Common myeloid progenitor, CD34-positive (primary cell): ENCODE data around the gene CHCHD6.

Source experiments
- CTCF ChIA-PET: fragments of 350-600 bp; sonication (Branson Sonifier 250); formaldehyde crosslinking; loops from one replicate; lab custom pipeline; 2021; ENCODE audit warnings: antibody characterized with exemption; lab: Charles Lee
- POLR2A ChIA-PET: fragments of 350-600 bp; sonication (Branson Sonifier 250); formaldehyde crosslinking; loops from one replicate; lab custom pipeline; 2021; ENCODE audit warnings: antibody characterized with exemption; lab: Charles Lee
- DNase-seq, 3 donors: peaks; one replicate each; pipeline versions ENCODE4 v3.0.0 to v3.0.0-alpha.2; 2013
- H3K27ac ChIP-seq, 2 experiments: 1 replicate in 1 of 2; 2 replicates in 1 of 2; pipeline ENCODE4 v1.7.0; 2013; ENCODE audit warnings: inconsistent platforms in 2 of 2, low read length in 2 of 2, mild to moderate bottlenecking in 2 of 2, low read depth in 1 of 2, moderate library complexity in 1 of 2; ENCODE audit not compliant: severe bottlenecking in 2 of 2, insufficient read depth in 1 of 2, poor library complexity in 1 of 2
- H3K27me3 ChIP-seq, 5 experiments: replicated peaks in 2 of 5; 1 replicate in 3 of 5; 2 replicates in 2 of 5; pipeline versions ENCODE4 v1.6.1 to v1.7.0; 2013; ENCODE audit warnings: low read length in 4 of 5, mild to moderate bottlenecking in 2 of 5, moderate library complexity in 2 of 5, inconsistent platforms in 1 of 5; ENCODE audit not compliant: insufficient read depth in 5 of 5, control insufficient read depth in 4 of 5
- H3K36me3 ChIP-seq, 4 experiments: 1 replicate in 2 of 4; 2 replicates in 2 of 4; pipeline versions ENCODE4 v1.6.1 to v1.7.0; 2013; ENCODE audit warnings: low read length in 3 of 4, control low read depth in 1 of 4, mild to moderate bottlenecking in 1 of 4; ENCODE audit not compliant: control insufficient read depth in 4 of 4, insufficient read depth in 4 of 4
- H3K4me1 ChIP-seq, 4 experiments: 1 replicate in 3 of 4; 2 replicates in 1 of 4; pipeline versions ENCODE4 v1.6.1 to v1.7.1; 2013; ENCODE audit warnings: low read length in 3 of 4, mild to moderate bottlenecking in 3 of 4, control low read depth in 1 of 4, inconsistent platforms in 1 of 4, moderate library complexity in 1 of 4; ENCODE audit not compliant: control insufficient read depth in 4 of 4, insufficient read depth in 4 of 4; ENCODE audit errors: control extremely low read depth in 1 of 4
- H3K4me3 ChIP-seq, 7 experiments: 1 replicate in 4 of 7; 2 replicates in 3 of 7; pipeline versions ENCODE4 v1.5.1 to v1.7.0; 2013; ENCODE audit warnings: mild to moderate bottlenecking in 7 of 7, low read length in 6 of 7, moderate library complexity in 6 of 7, inconsistent platforms in 2 of 7, low read depth in 2 of 7, control low read depth in 1 of 7; ENCODE audit not compliant: insufficient read depth in 4 of 7, control insufficient read depth in 1 of 7; ENCODE audit errors: extremely low read depth in 1 of 7
- H3K9me3 ChIP-seq, 5 experiments: 1 replicate in 4 of 5; 2 replicates in 1 of 5; pipeline versions ENCODE4 v1.6.1 to v1.7.1; 2013; ENCODE audit warnings: low read length in 4 of 5, mild to moderate bottlenecking in 2 of 5, inconsistent platforms in 1 of 5, low read depth in 1 of 5, moderate library complexity in 1 of 5; ENCODE audit not compliant: control insufficient read depth in 4 of 5, insufficient read depth in 2 of 5; ENCODE audit errors: control extremely low read depth in 1 of 5
- WGBS: methylation state at CpG from one replicate; pipeline ENCODE4 v1.1.5; 2013; ENCODE audit not compliant: insufficient coverage; 5-methylcytosine and 5-hydroxymethylcytosine counted together

CHCHD6 gene

DNA sequence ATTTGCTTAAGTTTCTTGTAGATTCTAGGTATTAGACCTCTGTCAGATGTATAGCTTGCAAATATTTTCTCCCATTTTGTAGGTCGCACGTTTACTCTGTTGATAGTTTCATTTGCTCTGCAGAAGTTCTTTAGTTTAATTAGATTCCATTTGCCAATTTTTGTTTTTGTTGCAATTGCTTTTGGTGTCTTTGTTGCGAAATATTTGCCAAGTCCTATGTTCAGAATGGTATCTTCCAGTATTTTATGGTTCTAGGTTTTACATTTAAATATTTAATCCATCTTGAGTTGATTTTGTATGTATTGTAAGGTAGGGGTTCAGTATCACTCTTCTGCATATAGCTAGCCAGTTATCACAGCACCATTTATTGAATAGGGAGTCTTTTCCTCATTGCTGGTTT lies 64.9 kb downstream of the CHCHD6 start:
- WGBS = 100% methylated on average over 2 of the region's 3 CpGs
- H3K36me3 ChIP-seq = peaks cover 0 to 7% (median 1%) of the 10 kb centered on the region in 4 experiments
- CTCF ChIA-PET = no interaction called here
- peaks cover 0 to 30% (median 5%) of the 10 kb centered on the region in 5 experiments for H3K9me3 ChIP-seq
- no peak overlapping the region for H3K4me3 ChIP-seq
- H3K27ac ChIP-seq = no peak overlapping the region
- POLR2A ChIA-PET = no interaction called here
- H3K4me1 ChIP-seq = no peaks in the 10 kb centered on the region
- no peak for DNase-seq
- no peaks in the 10 kb centered on the region for H3K27me3 ChIP-seq

DNA sequence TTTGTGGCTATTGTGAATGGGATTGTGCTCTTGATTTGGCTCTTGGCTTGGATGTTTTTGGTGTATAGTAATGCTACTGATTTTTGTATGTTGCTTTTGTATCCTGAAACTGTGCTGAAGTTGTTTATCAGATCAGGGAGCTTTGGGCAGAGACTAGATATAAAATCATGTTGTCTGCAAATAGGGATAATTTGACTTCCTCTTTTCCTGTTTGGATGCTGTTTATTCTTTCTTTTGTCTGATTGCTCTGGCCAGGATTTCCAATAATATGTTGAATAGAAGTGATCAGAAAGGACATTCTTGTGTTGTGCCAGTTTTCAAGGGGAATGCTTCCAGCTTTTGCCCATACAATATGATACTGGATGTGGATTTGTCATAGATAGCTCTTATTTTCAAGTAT lies 66.1 kb downstream of the CHCHD6 start:
- ChIA-PET POLR2A (no interaction called here), CTCF (no interaction called here)

DNA sequence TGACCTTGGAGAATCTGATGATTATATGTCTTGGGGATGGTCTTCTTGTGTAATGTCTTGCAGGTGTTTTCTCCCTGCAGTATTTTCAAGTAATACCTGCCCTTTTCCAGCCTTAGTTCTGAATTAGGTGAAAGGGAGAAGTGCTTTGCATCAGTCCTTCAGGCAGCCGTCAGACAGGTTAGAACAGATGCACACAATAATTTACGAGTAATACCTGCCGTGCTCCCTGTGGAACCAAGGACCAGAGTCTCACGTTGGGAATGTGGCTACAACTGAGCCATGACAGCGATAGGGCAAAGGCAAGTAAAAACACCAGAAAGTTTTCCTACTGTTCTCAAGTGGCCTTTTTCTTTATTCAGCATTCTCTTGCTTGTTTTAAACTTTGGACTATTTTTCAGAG lies 69.1 kb downstream of the CHCHD6 start:
- ChIA-PET POLR2A (no interaction called here), CTCF (no interaction called here)
- H3K9me3 ChIP-seq = peaks cover 0 to 24% (median 5%) of the 10 kb centered on the region in 5 experiments
- no peak overlapping the region for H3K27ac ChIP-seq
- no peak overlapping the region for H3K4me3 ChIP-seq
- no peaks in the 10 kb centered on the region for H3K27me3 ChIP-seq
- H3K4me1 ChIP-seq = no peaks in the 10 kb centered on the region
- no peaks in the 10 kb centered on the region for H3K36me3 ChIP-seq
- DNase-seq = no peak
- 100% methylated on average over 5 of the region's 5 CpGs for WGBS

More for the DNA sequence above, 66.1 kb downstream of the CHCHD6 start:
- Histone ChIP-seq H3K4me1 (no peaks in the 10 kb centered on the region), H3K36me3 (peaks cover 0 to 7% (median 1%) of the 10 kb centered on the region in 4 experiments), H3K4me3 (no peak overlapping the region), H3K27ac (no peak overlapping the region), H3K27me3 (no peaks in the 10 kb centered on the region), H3K9me3 (peaks cover 0 to 30% (median 5%) of the 10 kb centered on the region in 5 experiments)
- DNase-seq = no peak

DNA sequence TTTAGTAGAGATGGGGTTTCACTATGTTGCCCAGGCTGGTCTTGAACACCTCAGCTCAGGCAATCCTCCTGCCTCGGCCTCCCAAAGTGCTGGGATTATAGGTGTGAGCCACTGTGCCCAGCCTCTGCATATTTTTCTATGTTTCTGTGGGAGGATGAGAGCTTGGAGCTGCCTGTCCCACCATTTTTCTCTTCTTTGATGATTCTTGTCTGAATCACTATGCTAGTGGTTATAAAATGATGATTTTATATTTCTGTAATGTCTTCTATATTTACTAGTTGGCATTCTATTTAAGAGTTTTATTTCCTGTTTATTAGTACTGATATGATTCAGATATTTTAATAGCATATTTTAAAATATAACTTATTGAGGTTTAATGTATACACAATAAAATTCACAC lies 69.7 kb downstream of the CHCHD6 start:
- DNase-seq = no peak
- no CpG with 5 or more reads among the region's 1 CpG for WGBS
- CTCF ChIA-PET = no interaction called here
- Histone ChIP-seq H3K27me3 (no peaks in the 10 kb centered on the region), H3K4me3 (no peak overlapping the region), H3K4me1 (no peaks in the 10 kb centered on the region), H3K9me3 (peaks cover 0 to 21% (median 5%) of the 10 kb centered on the region in 5 experiments), H3K36me3 (no peaks in the 10 kb centered on the region), H3K27ac (no peak overlapping the region)
- POLR2A ChIA-PET = no interaction called here

DNA sequence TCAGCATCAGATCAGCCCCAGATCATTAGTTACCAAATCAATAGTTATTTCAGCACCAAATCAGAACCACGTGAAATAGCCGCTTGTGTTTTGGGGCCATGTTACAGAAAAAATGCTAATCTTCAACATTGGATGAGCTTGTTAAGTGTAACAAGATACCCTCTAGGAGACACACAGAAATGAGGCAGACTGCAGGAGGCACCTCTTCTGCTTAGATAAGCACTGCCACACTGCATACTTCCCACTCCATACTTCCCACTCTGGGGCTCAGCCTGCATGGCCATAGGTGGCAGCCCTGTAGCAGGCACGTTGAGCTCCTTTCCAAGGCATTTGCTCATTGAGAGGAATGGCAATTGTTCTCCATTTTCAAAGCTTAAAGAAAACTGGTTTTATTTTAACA lies 73.3 kb downstream of the CHCHD6 start:
- ChIA-PET POLR2A (no interaction called here), CTCF (interaction anchor here (0.6 kb wide), 1 partner anchor 35 kb away, joined by 3 read pairs; no protein-coding TSS in a partner anchor)
- H3K27me3 ChIP-seq = no peaks in the 10 kb centered on the region
- no peak overlapping the region for H3K4me3 ChIP-seq
- 100% methylated on average over 1 of the region's 3 CpGs for WGBS
- DNase-seq = no peak
- no peaks in the 10 kb centered on the region for H3K36me3 ChIP-seq
- H3K4me1 ChIP-seq = no peaks in the 10 kb centered on the region
- H3K9me3 ChIP-seq = peaks cover 0 to 7% (median 0%) of the 10 kb centered on the region in 5 experiments
- no peak overlapping the region for H3K27ac ChIP-seq

DNA sequence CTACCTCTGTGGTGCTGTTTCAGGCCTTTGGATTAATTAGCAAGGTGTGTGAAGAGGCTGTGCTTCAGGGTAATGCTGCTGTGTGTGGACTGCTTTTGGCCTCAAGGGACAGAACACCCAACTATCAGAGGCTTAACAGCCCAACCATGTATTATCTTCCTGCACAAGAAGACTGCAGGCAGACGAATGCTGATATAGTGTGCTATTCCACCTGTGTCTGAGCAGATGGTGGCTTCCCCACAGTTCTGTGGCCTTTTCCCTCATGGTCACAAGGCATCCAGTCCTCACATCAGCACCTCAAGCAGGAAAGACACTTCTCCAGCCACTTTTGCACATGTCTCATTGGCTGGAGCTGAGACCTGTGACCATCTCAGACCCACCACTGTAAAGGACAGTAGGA lies 76.6 kb downstream of the CHCHD6 start:
- Histone ChIP-seq H3K27me3 (no peaks in the 10 kb centered on the region), H3K27ac (no peak overlapping the region), H3K4me3 (no peak overlapping the region), H3K36me3 (no peaks in the 10 kb centered on the region), H3K4me1 (peaks cover 0 to 8% (median 4%) of the 10 kb centered on the region in 4 experiments), H3K9me3 (no peaks in the 10 kb centered on the region)
- WGBS = 90% methylated on average over 1 of the region's 1 CpG
- ChIA-PET POLR2A (no interaction called here), CTCF (no interaction called here)
- DNase-seq = no peak

DNA sequence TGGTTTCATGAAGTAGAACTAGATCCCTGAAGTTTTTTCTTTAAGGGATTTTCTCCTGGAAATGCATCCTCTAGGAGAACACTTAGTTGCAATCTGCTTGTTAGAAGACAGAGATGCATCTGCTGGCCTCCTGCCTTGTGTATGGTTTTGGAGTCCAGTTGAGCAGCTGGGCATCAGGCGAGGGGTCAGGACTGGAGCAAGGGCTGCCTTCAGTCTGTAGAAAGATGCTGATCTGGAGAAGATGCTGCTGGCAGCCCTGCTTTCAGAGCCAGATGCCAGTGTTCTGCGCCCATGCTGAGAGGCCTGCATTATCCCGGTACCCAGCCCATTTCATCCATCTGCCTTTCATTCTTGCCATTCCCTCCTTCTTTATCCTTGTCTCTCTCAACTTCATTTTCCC lies 77.4 kb downstream of the CHCHD6 start:
- CTCF ChIA-PET = no interaction called here
- H3K9me3 ChIP-seq = no peaks in the 10 kb centered on the region
- no peak overlapping the region for H3K4me3 ChIP-seq
- H3K27me3 ChIP-seq = no peaks in the 10 kb centered on the region
- H3K4me1 ChIP-seq = peaks cover 0 to 8% (median 4%) of the 10 kb centered on the region in 4 experiments
- 97% methylated on average over 3 of the region's 3 CpGs for WGBS
- POLR2A ChIA-PET = no interaction called here
- H3K27ac ChIP-seq = no peak overlapping the region
- H3K36me3 ChIP-seq = no peaks in the 10 kb centered on the region
- no peak for DNase-seq
